Endothelial cell of umbilical vein (primary cell): ENCODE measurements around the gene DCLRE1B. TPM values are rescaled to one million over a fixed set of nuclear protein-coding genes. Genes with fewer than 3 reads are reported as not detected.

ENCODE experiments used
- BruUV-seq: library from RNA; stranded (reverse); fragments of 400-500 nt; replicated peaks from 2 replicates; lab custom pipeline; 2021; lab: Mats Ljungman, UMichigan
- CTCF ChIA-PET: fragments of 300-600, 350-600 bp; sonication (Branson Sonifier 250); formaldehyde crosslinking; loops from one replicate; lab custom pipeline; 2021; ENCODE audit warnings: antibody characterized with exemption, inconsistent platforms; lab: Charles Lee
- POLR2A ChIA-PET: fragments of 300-600, 350-600 bp; sonication (Branson Sonifier 250); formaldehyde crosslinking; loops from one replicate; lab custom pipeline; 2021; ENCODE audit warnings: antibody characterized with exemption, inconsistent platforms; lab: Charles Lee
- DNase-seq: peaks from one replicate; pipeline ENCODE4 v3.0.0-alpha.2; 2011; ENCODE audit warnings: low read depth, low spot score
- FAIRE-seq: peaks from 2 replicates; lab custom pipeline; 2011; peaks lifted over from hg19 to GRCh38; lab: Jason Lieb, UNC
- H2AFZ ChIP-seq: 2 replicates; pipeline ENCODE4 v1.6.0; 2012; ENCODE audit warnings: low read depth, low read length, control low read depth, inconsistent platforms
- H3K27ac ChIP-seq: 2 replicates; pipeline ENCODE4 v1.5.1; 2011; ENCODE audit warnings: low read depth, mild to moderate bottlenecking, control low read depth, low read length, moderate library complexity; ENCODE audit not compliant: insufficient read depth
- H3K27me3 ChIP-seq, 2 experiments: 2 replicates each; pipeline versions ENCODE4 v1.6.0 to v1.6.1; 2011; ENCODE audit warnings: low read length in 2 of 2, mixed read lengths in 1 of 2; ENCODE audit not compliant: control insufficient read depth in 2 of 2, insufficient read depth in 2 of 2
- H3K36me3 ChIP-seq, 2 experiments: 2 replicates in 1 of 2; 3 replicates in 1 of 2; pipeline ENCODE4 v1.5.1; 2011; ENCODE audit warnings: low read length in 2 of 2, mild to moderate bottlenecking in 1 of 2, moderate library complexity in 1 of 2; ENCODE audit not compliant: control insufficient read depth in 2 of 2, insufficient read depth in 2 of 2; ENCODE audit errors: extremely low read depth in 1 of 2
- H3K4me1 ChIP-seq: 3 replicates; pipeline ENCODE4 v1.5.1; 2011; ENCODE audit warnings: mild to moderate bottlenecking, low read length; ENCODE audit not compliant: control insufficient read depth, insufficient read depth; ENCODE audit errors: extremely low read depth
- H3K4me2 ChIP-seq: 2 replicates; pipeline ENCODE4 v1.6.1; 2011; ENCODE audit warnings: low read length, control low read depth, mixed read lengths; ENCODE audit not compliant: insufficient read depth
- H3K4me3 ChIP-seq, 3 experiments: fragments of 200-600 bp in 1 of 3; sonication (generic), shearing (Covaris generic) in 1 of 3; replicated peaks in 1 of 3; 2 replicates each; pipeline ENCODE4 v1.5.1; 2011 to 2016; ENCODE audit warnings: control low read depth in 3 of 3, low read length in 3 of 3, mild to moderate bottlenecking in 2 of 3, inconsistent platforms in 1 of 3, low read depth in 1 of 3, moderate library complexity in 1 of 3; ENCODE audit not compliant: insufficient read depth in 1 of 3
- H3K79me2 ChIP-seq: 2 replicates; pipeline ENCODE4 v1.6.0; 2012; ENCODE audit warnings: low read length, inconsistent platforms; ENCODE audit not compliant: control insufficient read depth, insufficient read depth
- H3K9ac ChIP-seq: replicated peaks from 2 replicates; pipeline ENCODE3; 2011; ENCODE audit warnings: low read length, control low read depth; ENCODE audit not compliant: insufficient read depth; ENCODE audit errors: extremely low read depth
- H3K9me1 ChIP-seq: replicated peaks from 3 replicates; pipeline ENCODE4 v1.6.0; 2011; ENCODE audit warnings: mild to moderate bottlenecking, low read length; ENCODE audit not compliant: control insufficient read depth, insufficient read depth; ENCODE audit errors: extremely low read depth
- H3K9me3 ChIP-seq: replicated peaks from 2 replicates; pipeline ENCODE4 v1.5.1; 2012; ENCODE audit warnings: low read length, inconsistent platforms; ENCODE audit not compliant: control insufficient read depth, insufficient read depth
- H4K20me1 ChIP-seq: replicated peaks from 2 replicates; pipeline ENCODE3; 2011; ENCODE audit warnings: mild to moderate bottlenecking, low read length; ENCODE audit not compliant: control insufficient read depth, insufficient read depth; ENCODE audit errors: extremely low read depth
- CTCF ChIP-seq, 2 donors: IDR thresholded peaks; 1 replicate in 1 of 2; 2 replicates in 1 of 2; pipeline ENCODE4 v1.5.1; 2011; ENCODE audit warnings: low read length in 2 of 2, mild to moderate bottlenecking in 2 of 2, moderate library complexity in 2 of 2, control low read depth in 1 of 2, inconsistent platforms in 1 of 2, low read depth in 1 of 2; ENCODE audit not compliant: insufficient read depth in 1 of 2; ENCODE audit errors: extremely low read depth in 1 of 2
- EZH2 ChIP-seq: IDR thresholded peaks from 2 replicates; pipeline ENCODE4 v1.6.1; 2012; ENCODE audit warnings: borderline replicate concordance, low read depth, mild to moderate bottlenecking, moderate library complexity, low read length, inconsistent platforms; ENCODE audit not compliant: severe bottlenecking
- FOS ChIP-seq: IDR thresholded peaks from 2 replicates; pipeline ENCODE4 v1.6.1; 2011; ENCODE audit warnings: mild to moderate bottlenecking, low read length, moderate library complexity, borderline replicate concordance; ENCODE audit not compliant: insufficient read depth
- GATA2 ChIP-seq: IDR thresholded peaks from 2 replicates; pipeline ENCODE4 v1.7.0; 2011; ENCODE audit warnings: low read depth, mild to moderate bottlenecking, moderate library complexity, mixed read lengths, low read length; ENCODE audit not compliant: insufficient read length, insufficient read depth
- JUN ChIP-seq: IDR thresholded peaks from 2 replicates; pipeline ENCODE4 v1.6.1; 2011; ENCODE audit warnings: borderline replicate concordance, low read depth; ENCODE audit not compliant: insufficient read length, insufficient read depth
- MAX ChIP-seq: IDR thresholded peaks from 2 replicates; pipeline ENCODE4 v1.6.1; 2011; ENCODE audit not compliant: insufficient read depth, insufficient read length
- MYC ChIP-seq: IDR thresholded peaks from one replicate; pipeline ENCODE4 v1.6.1; 2011; ENCODE audit warnings: mild to moderate bottlenecking, low read depth, low read length
- POLR2A ChIP-seq: IDR thresholded peaks from 2 replicates; pipeline ENCODE4 v1.6.1; 2012; ENCODE audit warnings: low read depth, mild to moderate bottlenecking, control low read depth, low read length
- POLR2AphosphoS5 ChIP-seq: IDR thresholded peaks from 2 replicates; pipeline ENCODE4 v1.6.1; 2012; ENCODE audit warnings: low read depth, mild to moderate bottlenecking, control low read depth, low read length, moderate library complexity; ENCODE audit not compliant: insufficient read depth
- dilution Hi-C: fragments of 300-500 bp; cut with MboI; formaldehyde crosslinking; loops from one replicate; pipeline ENCODE4 v1.15.0; 2019; ENCODE audit warnings: low sequenced_read_pairs; ENCODE audit not compliant: extremely low pct_ligation_motif_present
- intact Hi-C: fragments of 100-400 bp; cut with micrococcal nuclease; formaldehyde crosslinking; loops from one replicate; pipeline ENCODE4 v1.10.0; 2022
- polyA plus RNA-seq, 4 experiments: library from polyadenylated mRNA; depleted of rRNA in 3 of 4; stranded (reverse) in 3 of 4; unstranded in 1 of 4; fragments of >200 nt; gene quantifications; 2 replicates each; pipeline versions ENCODE4 v1.2.1 to v1.2.3, GENCODE V29; 2011 to 2012; ENCODE audit warnings: missing spikeins in 1 of 4
- total RNA-seq: library from RNA; stranded (reverse); gene quantifications from 2 replicates; pipeline ENCODE4 v1.2.3, GENCODE V29; 2021

DCLRE1B gene
- total and polyA plus RNA-seq, 2 donors (not counting 3 experiments of a cell fraction or from before 2014, with no cell fraction given) = 5.6 to 10.7 TPM

- no peak overlapping the region for H3K4me2 ChIP-seq
- no peaks in the 10 kb centered on the region for H3K36me3 ChIP-seq
- FAIRE-seq = no peak
- ChIA-PET CTCF (interaction anchor here (1.6 kb wide), 1 partner anchor 8 kb away, joined by 7 read pairs; no protein-coding TSS in a partner anchor), POLR2A (no interaction called here)
- BruUV-seq = no TSS peak
- no peaks in the 10 kb centered on the region for H3K79me2 ChIP-seq
- H3K9me1 ChIP-seq = no peaks in the 10 kb centered on the region
- no peak overlapping the region for H2AFZ ChIP-seq
- H3K4me3 ChIP-seq = no peak overlapping the region
- no peaks in the 10 kb centered on the region for H3K9me3 ChIP-seq
- no peaks in the 10 kb centered on the region for H4K20me1 ChIP-seq
- DNase-seq = no peak
- TF ChIP-seq POLR2AphosphoS5 (no peak), JUN (no peak), EZH2 (no peak), MAX (no peak), MYC (no peak), POLR2A (no peak), CTCF (IDR thresholded peaks at IDR 0.05; ENCODE audit: extremely low read depth in 1 of 2, insufficient read depth in 1 of 2, low read depth in 1 of 2, low read length in 2 of 2) (no peak), FOS (no peak), GATA2 (no peak)
- intact Hi-C loops (no loop called here), dilution Hi-C loops (no loop called here)
- H3K4me1 ChIP-seq = peaks cover 14% of the 10 kb centered on the region
- no peak overlapping the region for H3K9ac ChIP-seq
- H3K27me3 ChIP-seq = no peaks in the 10 kb centered on the region
- H3K27ac ChIP-seq = no peak overlapping the region
Measured at GRCh38 chr1:113858418-113858817, 46.7 kb upstream of the DCLRE1B start.
